Cardiac fibroblast (primary cell): ENCODE results near the gene PAX8.

Experiments used
- DNase-seq, 2 donors: peaks; one replicate each; pipeline versions ENCODE4 v3.0.0 to v3.0.0-alpha.2; 2010; ENCODE audit warnings: low read depth in 2 of 2
- H3K4me3 ChIP-seq, 2 donors: replicated peaks in 1 of 2; 1 replicate in 1 of 2; 2 replicates in 1 of 2; pipeline ENCODE4 v1.5.1; 2011; ENCODE audit warnings: low read depth in 2 of 2, low read length in 2 of 2, mild to moderate bottlenecking in 2 of 2, moderate library complexity in 1 of 2
- CTCF ChIP-seq: IDR thresholded peaks from one replicate; pipeline ENCODE4 v1.5.1; 2011; ENCODE audit warnings: low read depth, mild to moderate bottlenecking, low read length, inconsistent platforms

The PAX8 gene

GRCh38 chr2:113237604-113238160 lies 41.0 kb downstream of the PAX8 start:
- DNase-seq = no peak
- H3K4me3 ChIP-seq = no peak overlapping the region

GRCh38 chr2:113236367-113237159 lies 42.2 kb downstream of the PAX8 start:
- DNase-seq = no peak
- TF ChIP-seq CTCF = no peak
- H3K4me3 ChIP-seq = peak overlapping the region; percentile 42 to 56

More at GRCh38 chr2:113237604-113238160, 41.0 kb downstream of the PAX8 start:
- no peak for TF ChIP-seq CTCF

GRCh38 chr2:113235347-113236226 lies 43.1 kb downstream of the PAX8 start:
- DNase-seq = peak; percentile 67 to 82
- H3K4me3 ChIP-seq = peak overlapping the region; percentile 56 to 65

GRCh38 chr2:113234721-113235346 lies 43.9 kb downstream of the PAX8 start:
- H3K4me3 ChIP-seq = peak overlapping the region; percentile 56 to 65
- DNase-seq = no peak
- no peak for TF ChIP-seq CTCF

- TF ChIP-seq CTCF = peak; percentile 33
- no peak overlapping the region for H3K4me3 ChIP-seq
- peak in 1 of 2 donors; percentile 32 for DNase-seq
Observed at GRCh38 chr2:113233593-113234550, 44.8 kb downstream of the PAX8 start.

GRCh38 chr2:113232740-113233139 lies 46.0 kb downstream of the PAX8 start:
- no peak for TF ChIP-seq CTCF
- DNase-seq = no peak
- no peak overlapping the region for H3K4me3 ChIP-seq
